Glomerular visceral epithelial cell (primary cell): ENCODE results near the gene NLGN2.
"Not testable (repeated sequence)": the region's sequence is repeated elsewhere in the genome, so short reads cannot be mapped to it uniquely, and the experiment has no call there.

Experiments used
- DNase-seq: peaks from one replicate; pipeline ENCODE4 v3.0.0-alpha.2; 2016; ENCODE audit errors: extremely low spot score

NLGN2 gene

DNA sequence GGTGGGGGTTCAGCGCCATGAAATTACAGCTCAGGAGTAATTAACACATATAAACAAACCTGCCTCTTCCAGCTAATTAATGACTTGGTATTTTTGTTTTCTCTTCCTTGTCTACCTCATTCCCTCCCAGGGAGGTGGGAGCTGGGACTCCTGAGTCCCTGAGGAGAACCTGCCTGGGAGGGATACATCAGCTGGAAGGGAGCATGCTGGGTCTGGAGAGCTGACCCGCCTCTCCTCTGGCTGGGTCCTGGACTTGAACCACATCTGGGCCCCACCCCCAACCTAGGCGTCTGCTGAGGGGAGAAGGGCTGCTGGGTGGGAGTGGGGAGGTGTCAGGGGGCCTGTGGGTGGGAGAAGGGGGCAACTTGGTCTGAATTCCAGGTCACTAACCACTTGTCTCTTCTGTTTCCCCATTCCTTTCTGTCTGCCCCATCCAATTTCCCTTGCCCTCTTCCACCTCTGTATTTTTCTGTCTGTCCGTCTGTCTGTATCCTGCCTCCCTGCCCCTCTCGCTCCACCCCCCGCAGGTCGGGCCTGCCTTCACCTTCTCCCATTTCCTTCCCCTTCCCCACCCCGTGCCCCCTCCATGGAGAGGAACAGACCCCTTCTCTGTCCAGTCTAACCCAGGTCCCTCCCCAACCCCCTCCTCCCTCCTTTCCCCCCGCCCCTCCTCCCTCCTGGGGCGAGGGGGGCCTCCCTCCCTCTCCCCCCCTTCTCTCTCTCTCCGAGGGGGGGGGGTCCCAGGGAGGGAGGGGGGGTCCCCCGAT lies at the start of gene NLGN2:
NLGN2 (plus strand) TSS at position 361 of the 767 bp plus-strand sequence. CDS start 411 bp downstream, outside the sequence.
- no peak for DNase-seq

DNA sequence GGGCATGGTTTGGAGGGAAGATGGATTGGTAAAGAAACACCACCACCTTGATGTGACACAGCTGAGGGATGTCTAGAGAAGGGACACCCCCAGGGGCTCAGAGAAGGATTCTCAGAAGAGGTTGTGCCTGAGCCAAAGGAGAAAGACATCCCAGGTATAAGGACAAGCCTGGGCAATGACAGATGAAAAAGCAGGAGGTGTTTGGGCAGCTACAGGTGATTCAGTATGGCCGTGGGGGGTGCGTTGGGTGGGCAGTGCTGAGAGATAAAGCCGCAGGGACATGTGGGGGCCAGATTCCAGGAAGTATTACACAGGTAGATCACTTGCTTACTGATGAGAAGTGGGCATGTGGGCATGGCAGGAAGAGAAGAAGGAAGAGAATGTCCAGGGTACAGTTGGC lies 45.7 kb upstream of the NLGN2 start:
- DNase-seq: no peak

GRCh38 chr17:7363311-7363710 lies 44.3 kb upstream of the NLGN2 start:
- DNase-seq: no peak

DNA sequence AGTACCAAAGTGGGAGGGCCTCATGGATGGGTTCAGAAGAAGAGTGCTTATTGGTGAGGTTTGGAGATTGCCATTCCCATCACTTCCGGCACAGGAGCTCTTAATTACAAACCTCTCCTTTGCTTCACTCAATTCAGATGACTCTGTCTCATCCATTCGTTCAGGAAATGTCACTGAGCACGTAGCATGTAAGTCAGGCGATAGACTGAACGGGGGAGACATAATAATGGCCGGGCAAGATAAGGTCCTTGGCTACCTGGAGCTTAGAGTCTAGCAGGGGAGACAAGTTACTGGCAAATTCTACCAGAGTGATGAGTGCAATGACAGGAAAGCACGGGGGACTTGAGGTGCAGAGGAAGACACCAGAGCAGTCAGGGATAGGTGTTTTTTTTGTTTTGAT lies 41.7 kb upstream of the NLGN2 start:
- not testable (repeated sequence) for DNase-seq

DNA sequence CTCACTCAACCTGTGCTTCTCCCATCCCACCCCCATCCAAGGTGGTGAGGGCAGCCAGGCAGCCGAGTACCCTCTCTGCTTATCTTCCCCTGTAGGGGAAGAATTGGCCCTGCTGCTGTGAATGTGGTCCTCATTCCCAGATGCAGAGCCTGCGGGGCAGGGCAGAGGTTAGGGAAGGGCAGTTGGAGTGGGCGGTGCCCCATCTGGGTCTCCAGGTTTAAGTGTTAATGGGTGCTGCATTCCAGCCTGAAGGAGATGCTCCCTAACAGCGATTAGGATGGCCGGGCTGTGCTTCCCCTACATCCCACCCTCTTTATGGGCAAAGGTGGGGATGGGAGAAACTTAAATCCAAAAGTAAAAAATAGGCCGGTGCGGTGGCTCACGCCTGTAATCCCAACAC lies 40.6 kb upstream of the NLGN2 start:
- no peak for DNase-seq

DNA sequence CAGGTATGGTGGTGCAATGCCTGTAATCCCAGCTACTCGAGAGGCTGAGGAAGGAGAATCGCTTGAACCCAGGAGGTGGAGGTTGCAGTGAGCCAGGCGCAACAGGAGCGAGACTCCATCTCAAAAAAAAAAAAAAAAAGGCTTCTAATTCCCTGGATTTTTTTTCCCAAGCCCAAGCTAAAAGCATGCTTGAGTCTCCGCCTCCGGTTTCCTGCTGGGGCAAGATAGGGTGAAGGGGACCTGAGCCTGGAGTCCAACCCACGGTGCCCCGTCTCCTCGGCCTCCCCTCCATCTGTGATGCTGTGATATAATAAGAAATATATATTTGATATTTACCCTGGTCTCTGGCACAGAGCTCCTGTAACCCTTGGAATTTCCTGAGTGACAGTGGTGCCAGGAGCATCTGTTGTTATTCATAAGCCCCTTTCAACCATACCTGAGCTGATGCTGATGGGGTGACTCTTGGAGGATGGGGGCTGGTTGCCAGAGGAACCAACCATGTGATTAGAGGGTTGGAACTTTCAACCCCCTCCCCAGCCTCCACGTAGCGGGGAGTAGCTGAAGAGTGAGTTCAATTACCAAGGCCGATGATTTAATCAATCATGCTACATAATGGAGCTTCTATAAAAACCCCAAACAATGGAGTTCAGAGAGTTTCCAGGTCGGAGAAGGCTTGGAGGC lies 39.6 kb upstream of the NLGN2 start:
- DNase-seq: no peak

DNA sequence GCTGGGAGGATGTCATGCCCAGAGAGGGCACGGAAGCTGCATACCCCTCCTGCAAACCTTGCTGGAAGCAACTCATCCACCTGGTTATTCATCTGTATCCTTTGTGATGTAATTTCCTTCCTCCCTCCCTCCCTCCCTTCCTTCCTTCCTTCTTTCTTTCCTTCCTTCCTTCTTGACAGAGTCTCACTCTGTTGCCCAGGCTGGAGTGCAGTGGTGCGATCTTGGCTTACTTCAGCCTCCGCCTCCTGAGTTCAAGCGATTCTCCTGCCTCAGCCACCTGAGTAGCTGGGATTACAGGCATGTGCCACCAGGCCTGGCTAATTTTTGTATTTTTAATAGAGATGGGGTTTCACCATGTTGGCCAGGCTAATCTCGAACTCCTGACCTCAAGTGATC lies 39.0 kb upstream of the NLGN2 start:
- DNase-seq: not testable (repeated sequence)

DNA sequence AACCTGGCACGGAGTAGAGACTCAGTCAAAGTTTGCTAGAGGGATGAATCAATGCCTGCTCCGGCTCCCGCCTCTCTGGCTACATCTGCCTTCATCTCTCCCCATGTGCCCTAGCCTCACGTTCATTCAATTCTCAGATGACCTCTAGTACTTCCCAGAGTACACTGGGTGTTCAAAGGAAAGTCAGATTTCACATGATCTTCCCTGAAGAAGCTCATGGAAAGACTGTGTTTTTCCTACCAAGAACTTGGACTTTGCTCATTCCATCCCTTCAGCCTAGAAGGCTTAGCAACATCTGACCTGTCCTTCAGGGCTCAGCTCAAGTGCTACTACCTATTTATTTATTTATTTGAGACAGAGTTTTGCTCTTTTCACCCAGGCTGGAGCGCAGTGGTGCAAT lies 37.8 kb upstream of the NLGN2 start:
- DNase-seq: no peak

DNA sequence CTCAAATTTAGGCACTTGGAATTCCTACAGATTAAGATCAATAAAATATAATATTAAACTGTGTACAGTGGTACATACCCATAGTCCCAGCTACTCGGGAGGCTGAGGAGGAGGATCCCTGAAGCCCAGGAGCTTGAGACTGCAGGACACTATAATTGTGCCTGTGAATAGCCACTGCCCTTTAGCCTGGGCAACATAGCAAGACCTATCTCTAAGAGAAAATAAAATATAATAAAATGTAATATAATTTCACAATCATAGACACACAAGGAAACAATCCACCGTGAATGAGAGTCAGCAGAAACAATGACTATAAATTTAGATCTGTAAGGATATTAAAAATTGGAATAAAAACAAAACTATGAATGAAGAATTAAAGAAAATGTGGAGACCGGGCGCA lies 36.8 kb upstream of the NLGN2 start:
- DNase-seq: no peak

DNA sequence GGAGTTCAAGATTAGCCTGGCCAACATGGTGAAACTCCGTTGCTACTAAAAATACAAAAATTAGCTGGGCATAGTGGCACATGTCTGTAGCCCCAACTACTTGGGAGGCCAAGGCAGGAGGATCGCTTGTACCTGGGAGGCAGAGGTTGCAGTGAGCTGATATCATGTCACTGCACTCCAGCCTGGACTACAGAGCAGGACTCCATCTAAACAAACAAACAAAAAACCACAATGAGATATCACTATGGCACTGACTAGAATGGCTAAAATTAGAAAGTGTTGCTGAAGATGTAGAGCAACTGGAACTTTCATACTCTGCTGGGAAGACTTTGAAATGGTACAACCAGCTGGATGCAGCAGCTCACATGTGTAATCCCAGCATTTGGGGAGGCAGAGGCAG lies 33.3 kb upstream of the NLGN2 start:
- DNase-seq: no peak

- no peak for DNase-seq
These were observed 28.5 kb upstream of the NLGN2 start for GRCh38 chr17:7379134-7379533.

DNA sequence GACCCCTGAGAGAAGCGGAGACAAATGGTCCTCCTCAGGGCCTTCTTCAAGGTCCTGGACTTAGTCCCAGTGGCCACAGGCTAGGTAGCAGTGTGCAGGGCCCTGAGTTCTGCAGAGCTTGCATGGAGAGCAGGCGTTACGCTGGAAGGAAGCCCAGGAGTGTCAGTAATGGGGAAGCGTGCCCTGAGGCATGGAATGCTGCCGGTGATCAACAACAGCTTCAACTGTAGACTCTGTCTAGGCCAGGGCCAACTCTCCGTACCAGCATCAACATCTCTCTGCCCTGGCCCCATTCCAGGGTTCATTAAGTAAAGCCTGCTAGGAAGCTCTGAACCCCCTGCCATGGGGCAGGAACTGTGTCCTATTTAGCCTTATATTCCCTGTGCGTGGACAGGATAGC lies 27.3 kb upstream of the NLGN2 start:
- peak; percentile 15 for DNase-seq

DNA sequence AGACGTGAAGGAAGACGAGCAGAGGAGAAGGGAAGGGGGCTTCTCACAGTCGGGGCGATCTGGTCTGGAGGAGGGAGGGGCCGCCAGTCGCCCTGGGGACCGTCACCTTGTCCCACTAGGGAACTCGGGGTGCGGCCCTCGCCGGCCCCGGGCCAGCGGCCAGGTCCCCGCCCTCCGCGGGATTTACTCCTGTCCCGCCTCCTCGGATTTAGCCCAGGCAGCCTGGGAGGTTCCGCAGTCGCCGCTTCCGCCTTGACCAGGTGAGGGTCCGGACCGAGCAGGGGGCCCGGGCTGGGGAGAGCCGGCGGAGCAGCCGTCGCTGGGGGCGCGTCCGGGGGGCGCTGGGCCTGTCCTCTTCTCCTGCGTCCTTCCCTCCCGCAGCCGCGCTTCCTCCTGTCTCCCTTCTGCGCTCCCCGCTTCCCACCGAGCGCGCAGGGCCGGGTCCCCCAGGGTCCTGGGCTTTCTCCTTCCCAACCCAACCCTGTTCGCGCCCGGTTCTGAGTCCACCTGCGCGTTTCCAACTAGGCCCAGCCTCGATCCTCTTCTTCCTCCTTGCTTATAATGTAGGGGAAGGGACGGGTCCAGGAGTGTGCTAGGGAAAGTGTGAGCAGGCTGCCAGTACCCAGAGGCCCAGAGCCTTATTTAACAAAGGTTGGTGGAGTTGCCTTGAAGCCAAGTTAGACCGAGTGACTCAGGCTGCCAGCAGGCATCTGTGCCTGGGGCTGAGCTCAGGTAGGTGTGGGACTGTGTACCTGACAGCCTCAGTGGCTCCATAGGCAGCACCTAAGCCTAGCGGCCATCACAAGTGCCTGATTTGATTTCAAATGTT lies 26.6 kb upstream of the NLGN2 start, which contains the start of gene TNK1:
TNK1 (plus strand) TSS at position 235 of the 829 bp plus-strand sequence. CDS start 1,838 bp downstream, outside the sequence.
- DNase-seq: peak; percentile 58

GRCh38 chr17:7382901-7383300 lies 24.7 kb upstream of the NLGN2 start:
- no peak for DNase-seq

- no peak for DNase-seq
These were observed 24.3 kb upstream of the NLGN2 start for GRCh38 chr17:7383371-7383741.

DNA sequence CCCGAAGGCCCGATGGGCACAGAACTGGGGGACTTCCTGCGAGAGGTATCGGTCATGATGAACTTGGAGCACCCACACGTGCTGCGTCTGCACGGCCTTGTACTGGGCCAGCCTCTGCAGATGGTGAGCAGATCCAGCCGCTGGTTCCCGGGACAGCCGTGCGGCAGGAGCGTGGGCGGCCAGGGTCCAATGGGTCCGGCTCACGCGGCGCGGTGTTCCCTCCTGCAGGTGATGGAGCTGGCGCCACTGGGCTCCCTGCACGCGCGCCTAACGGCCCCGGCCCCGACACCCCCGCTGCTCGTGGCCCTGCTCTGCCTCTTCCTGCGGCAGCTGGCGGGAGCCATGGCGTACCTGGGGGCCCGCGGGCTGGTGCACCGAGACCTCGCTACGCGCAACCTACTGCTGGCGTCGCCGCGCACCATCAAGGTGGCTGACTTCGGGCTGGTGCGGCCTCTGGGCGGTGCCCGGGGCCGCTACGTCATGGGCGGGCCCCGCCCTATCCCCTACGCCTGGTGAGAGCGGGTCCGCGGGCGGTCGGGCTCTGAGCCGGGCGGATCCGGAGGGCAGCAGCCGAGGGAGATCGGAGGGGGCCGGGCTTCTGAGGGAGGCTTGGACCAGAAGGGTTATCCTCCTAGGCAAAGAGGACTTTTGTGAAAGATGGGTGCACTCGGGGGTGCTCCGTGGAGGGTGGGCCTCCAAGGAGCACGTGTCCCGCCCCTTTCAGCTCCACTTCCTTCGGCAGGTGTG lies 23.7 kb upstream of the NLGN2 start:
- no peak for DNase-seq

DNA sequence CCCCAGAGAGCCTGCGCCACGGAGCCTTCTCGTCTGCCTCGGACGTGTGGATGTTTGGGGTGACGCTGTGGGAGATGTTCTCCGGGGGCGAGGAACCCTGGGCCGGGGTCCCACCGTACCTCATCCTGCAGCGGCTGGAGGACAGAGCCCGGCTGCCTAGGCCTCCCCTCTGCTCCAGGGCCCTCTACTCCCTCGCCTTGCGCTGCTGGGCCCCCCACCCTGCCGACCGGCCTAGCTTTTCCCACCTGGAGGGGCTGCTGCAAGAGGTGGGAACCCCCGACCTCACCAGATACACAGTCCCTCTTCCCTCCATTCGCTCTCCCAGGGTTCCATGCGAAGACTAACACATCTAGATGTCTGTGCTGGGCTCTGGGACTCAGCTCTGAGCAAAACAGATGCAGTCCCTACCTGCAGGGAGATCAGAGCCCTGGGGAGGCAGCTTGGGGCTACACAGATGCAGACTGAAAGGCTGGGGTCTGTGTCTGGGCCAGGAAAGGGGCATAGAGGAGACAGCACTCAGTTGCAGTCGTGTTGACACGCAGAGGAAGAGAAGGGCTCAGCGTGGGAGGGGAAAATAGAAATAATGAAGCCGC lies 23.1 kb upstream of the NLGN2 start:
- DNase-seq: no peak

DNA sequence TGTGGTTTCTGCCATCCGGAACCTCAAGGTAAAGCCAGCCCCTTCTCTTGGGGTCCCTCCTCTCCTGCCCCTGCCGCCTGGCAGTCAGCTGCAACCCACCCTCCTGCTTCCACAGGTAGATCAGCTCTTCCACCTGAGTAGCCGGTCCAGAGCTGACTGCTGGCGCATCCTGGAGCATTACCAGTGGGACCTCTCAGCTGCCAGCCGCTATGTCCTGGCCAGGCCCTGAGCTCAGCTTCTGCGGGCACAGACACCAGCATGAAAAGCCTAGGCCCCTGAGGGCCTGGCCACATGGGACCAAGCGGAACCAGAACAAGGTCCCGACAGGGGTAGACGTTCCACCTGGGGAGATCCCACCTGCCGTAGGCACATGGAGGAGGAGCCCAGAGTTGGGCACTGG lies 18.8 kb upstream of the NLGN2 start:
- DNase-seq: no peak

GRCh38 chr17:7389924-7390910 lies 17.4 kb upstream of the NLGN2 start:
- DNase-seq: no peak

DNA sequence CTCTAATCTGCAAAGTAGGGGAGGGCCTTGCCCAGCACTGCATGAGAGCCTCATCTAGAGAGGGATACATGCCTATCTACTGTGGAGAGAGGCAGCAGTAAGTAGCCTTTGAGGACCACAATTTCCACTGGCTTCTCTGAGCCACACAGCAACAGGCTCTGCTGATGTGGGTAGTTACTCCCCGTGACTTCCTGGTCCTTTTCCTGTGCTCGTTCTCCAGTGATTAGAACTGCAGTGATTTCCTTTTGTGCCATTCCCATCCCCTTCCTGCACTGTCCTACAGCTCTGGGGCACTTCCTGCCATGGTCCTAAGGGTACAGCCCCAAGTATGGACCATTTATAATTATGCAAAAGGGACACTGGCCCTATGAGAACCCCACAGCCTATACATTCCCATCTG lies 16.3 kb upstream of the NLGN2 start:
- DNase-seq: no peak
